ENCODE results near the gene POLH. TPM values are rescaled to one million over a fixed set of nuclear protein-coding genes. Genes with fewer than 3 reads are reported as not detected.
"Not testable (repeated sequence)": the region's sequence is repeated elsewhere in the genome, so short reads cannot be mapped to it uniquely, and the experiment has no call there.

The POLH gene
- polyA plus RNA-seq, 6 donors from 2014 or later, result 15.1 to 41.4 (median 19.1) TPM

DNA sequence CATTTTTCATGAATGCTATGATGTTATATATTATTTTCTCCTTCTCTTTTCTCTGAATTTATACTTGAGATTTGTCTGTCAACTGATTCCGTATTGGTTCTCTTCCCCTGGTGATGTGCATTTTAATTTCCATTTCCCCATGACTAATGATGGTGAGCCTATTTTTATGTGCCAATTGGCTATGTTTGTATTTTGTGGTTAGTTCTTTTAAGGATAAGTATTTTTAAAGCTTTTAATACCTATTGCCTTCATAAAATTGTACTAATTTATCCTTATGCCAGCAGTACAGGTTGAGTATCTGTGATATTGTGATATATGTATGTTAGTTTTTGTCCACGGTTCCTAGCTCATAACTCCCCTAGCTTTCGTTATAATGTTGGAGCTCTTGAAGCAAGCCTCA lies 2.8 kb downstream of the POLH start:
- H3K9me3 Mint-ChIP-seq, result no peaks in the 10 kb centered on the region

DNA sequence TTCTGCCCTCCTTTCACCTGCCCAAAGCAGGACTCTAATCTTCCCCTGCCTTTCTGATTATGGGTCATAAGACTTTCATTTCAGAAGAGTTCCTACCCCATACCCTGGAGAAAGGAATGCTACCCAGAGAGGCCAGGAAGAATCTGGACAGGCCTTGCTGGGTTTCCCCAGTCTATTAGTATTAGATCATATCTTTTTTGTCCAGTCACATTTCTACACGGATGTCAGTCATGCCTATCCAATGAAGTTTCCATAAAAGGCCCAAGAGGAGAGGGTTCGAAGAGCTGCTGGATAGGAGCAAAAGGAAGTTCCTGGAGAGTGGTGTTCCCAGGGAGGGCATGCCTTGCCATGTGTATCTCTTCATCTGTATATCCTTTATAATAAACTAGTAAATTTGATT lies 3.2 kb downstream of the POLH start:
- H3K27ac Mint-ChIP-seq, result peak overlapping the region in 5 of 6 donors; percentile 73 to 90 (median 88)
- ATAC-seq (ENCODE audit: low read depth in 2 of 2) (no peak), DNase-seq (no peak)
- H3K4me1 Mint-ChIP-seq, result peaks cover 30 to 47% (median 39%) of the 10 kb centered on the region in 3 donors
- H3K9me3 Mint-ChIP-seq, result no peaks in the 10 kb centered on the region
- H3K4me3 Mint-ChIP-seq, result peak overlapping the region in 7 of 8 donors; percentile 41 to 98 (median 93)
- H3K27me3 Mint-ChIP-seq, result no peaks in the 10 kb centered on the region
- peaks cover 1 to 12% of the 10 kb centered on the region in 2 donors for H3K36me3 Mint-ChIP-seq

More for the DNA sequence above, 2.8 kb downstream of the POLH start:
- H3K27ac Mint-ChIP-seq, result peak overlapping the region in 5 of 6 donors; percentile 73 to 90 (median 88)
- no peak for ATAC-seq (ENCODE audit: low read depth in 2 of 2)
- peaks cover 0 to 10% of the 10 kb centered on the region in 2 donors for H3K36me3 Mint-ChIP-seq
- DNase-seq, result no peak
- H3K4me1 Mint-ChIP-seq, result peaks cover 30 to 44% (median 39%) of the 10 kb centered on the region in 3 donors
- peak overlapping the region in 6 of 8 donors; percentile 68 to 98 (median 94) for H3K4me3 Mint-ChIP-seq
- H3K27me3 Mint-ChIP-seq, result no peaks in the 10 kb centered on the region

DNA sequence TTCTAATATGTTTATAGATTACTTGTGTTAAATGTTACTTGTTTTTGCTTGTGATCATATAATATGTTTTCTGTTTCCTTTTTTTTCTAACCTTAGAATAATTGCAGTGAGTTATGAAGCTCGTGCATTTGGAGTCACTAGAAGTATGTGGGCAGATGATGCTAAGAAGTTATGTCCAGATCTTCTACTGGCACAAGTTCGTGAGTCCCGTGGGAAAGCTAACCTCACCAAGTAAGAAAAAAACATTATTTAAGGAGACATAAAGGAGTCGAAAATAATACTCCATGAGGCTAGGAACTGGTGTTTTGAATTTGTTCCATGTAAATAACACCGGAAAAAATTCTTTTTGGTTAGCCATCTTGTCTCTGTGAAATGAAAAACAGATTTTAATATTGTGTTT lies 6.9 kb downstream of the POLH start:
- peak overlapping the region in 3 of 6 donors; percentile 42 to 66 (median 49) for H3K27ac Mint-ChIP-seq
- H3K4me1 Mint-ChIP-seq, result peaks cover 13 to 33% (median 14%) of the 10 kb centered on the region in 3 donors
- no peak for ATAC-seq (ENCODE audit: low read depth in 2 of 2)
- no peak for DNase-seq
- no peaks in the 10 kb centered on the region for H3K9me3 Mint-ChIP-seq
- peaks cover 11 to 12% of the 10 kb centered on the region in 2 donors for H3K36me3 Mint-ChIP-seq
- H3K27me3 Mint-ChIP-seq, result no peaks in the 10 kb centered on the region
- H3K4me3 Mint-ChIP-seq, result no peak overlapping the region

DNA sequence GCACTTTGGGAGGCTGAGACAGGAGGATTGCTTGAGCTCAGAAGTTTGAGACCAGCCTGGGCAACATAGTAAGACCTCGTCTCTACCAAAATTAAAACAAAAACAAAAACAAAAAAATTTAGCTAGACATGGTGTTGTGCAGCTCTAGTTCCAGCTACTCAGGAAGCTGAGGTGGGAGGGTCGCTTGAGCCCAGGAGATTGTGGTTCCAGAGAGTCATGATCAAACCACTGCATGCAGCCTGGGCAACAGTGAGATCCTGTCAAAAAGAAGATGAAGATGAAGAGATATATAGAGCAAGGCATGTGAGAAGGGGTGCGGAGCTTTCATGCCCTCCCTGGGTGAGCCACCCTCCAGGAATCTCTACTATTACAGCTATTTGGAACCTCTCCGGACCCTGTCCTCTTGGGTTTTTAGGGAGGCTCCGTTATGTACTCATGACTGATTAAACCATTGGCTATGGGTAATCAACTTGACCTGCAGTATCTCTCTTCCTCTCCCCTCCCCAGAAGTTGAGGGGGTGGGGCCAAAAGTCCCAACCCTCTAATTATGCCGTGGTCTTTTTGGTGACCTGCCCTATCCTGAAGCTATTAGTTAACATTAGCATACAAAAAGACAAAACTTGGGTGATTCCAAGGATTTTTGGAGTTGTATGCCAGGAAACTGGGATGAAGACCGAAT lies 9.0 kb downstream of the POLH start:
- peak overlapping the region in 3 of 6 donors; percentile 9 to 67 (median 54) for H3K27ac Mint-ChIP-seq
- no peaks in the 10 kb centered on the region for H3K27me3 Mint-ChIP-seq
- no peak overlapping the region for H3K4me3 Mint-ChIP-seq
- peaks cover 4 to 15% (median 4%) of the 10 kb centered on the region in 3 donors for H3K4me1 Mint-ChIP-seq
- H3K9me3 Mint-ChIP-seq, result no peaks in the 10 kb centered on the region
- ATAC-seq (ENCODE audit: low read depth in 2 of 2) (no peak), DNase-seq (no peak)
- H3K36me3 Mint-ChIP-seq, result peaks cover 11 to 12% of the 10 kb centered on the region in 2 donors

DNA sequence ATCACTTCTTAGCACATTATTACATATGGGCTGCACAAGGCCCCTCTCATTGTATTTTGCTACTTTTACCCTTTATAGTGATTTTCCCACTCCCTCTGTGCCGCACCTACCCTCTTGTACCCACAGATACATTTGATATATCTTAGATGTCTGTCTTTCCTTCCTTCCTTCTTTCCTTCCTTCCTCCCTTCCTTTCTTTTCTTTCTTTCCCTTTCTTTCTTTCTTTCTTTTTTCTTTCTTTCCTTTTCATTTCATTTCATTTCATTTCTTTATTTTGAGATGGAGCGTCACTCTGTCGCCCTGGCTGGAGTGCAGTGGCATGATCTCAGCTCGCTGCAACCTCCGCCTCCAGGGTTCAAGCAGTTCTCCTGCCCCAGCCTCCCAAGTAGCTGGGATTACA lies 12.2 kb downstream of the POLH start:
- Mint-ChIP-seq H3K4me3 (no peak overlapping the region), H3K36me3 (peaks cover 8 to 17% of the 10 kb centered on the region in 2 donors), H3K4me1 (peaks cover 4 to 15% (median 4%) of the 10 kb centered on the region in 3 donors), H3K9me3 (no peaks in the 10 kb centered on the region), H3K27me3 (no peaks in the 10 kb centered on the region), H3K27ac (peak overlapping the region in 1 of 6 donors; percentile 60)
- no peak for ATAC-seq (ENCODE audit: low read depth in 2 of 2)
- no peak for DNase-seq

DNA sequence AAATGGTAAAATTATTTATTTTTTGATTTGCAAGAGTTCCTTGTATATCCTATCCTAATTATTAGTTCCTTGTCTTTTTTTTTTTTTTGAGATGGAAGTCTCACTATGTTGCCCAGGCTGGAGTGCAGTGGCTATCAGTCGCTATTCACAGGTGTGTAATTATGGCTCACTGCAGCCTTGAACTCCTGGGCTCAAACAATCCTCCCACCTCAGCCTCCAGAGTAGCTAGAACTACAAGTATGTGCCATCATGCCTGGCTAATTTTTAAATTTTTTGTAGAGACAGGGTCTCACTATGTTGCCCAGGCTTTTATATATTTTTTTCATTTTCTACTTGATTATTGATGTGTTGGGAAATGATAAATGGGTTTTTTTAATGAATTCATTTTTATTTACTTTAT lies 13.6 kb downstream of the POLH start:
- DNase-seq; H3K9me3 Mint-ChIP-seq; ATAC-seq (ENCODE audit: low read depth in 2 of 2); H3K27ac Mint-ChIP-seq; H3K4me1 Mint-ChIP-seq; H3K27me3 Mint-ChIP-seq; H3K4me3 Mint-ChIP-seq: not testable (repeated sequence)
- peaks cover 0 to 11% of the 10 kb centered on the region in 2 donors for H3K36me3 Mint-ChIP-seq

DNA sequence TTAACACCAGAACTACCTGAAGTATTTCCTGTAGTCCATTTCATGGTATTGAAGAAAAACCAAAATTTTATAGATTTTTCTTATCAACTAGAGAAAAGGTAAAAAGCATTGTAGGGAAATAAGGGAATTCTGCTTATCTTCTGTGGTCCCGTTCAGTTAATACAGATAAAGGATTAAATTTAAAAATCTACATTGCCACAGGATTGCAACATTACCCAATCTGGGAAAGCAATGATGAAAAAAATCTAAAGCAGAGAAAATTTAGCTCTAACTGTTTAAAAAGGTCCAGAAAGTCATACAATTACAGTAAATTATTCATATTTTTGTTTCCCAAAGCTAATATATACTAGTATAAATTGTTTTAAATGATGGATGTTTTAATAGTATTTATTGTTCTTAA lies 18.0 kb downstream of the POLH start:
- no peak for ATAC-seq (ENCODE audit: low read depth in 2 of 2)
- H3K36me3 Mint-ChIP-seq, result peaks cover 6 to 8% of the 10 kb centered on the region in 2 donors
- H3K27ac Mint-ChIP-seq, result no peak overlapping the region
- H3K4me3 Mint-ChIP-seq, result no peak overlapping the region
- DNase-seq, result no peak
- no peaks in the 10 kb centered on the region for H3K27me3 Mint-ChIP-seq
- H3K9me3 Mint-ChIP-seq, result no peaks in the 10 kb centered on the region
- H3K4me1 Mint-ChIP-seq, result peaks cover 0 to 4% (median 4%) of the 10 kb centered on the region in 3 donors

DNA sequence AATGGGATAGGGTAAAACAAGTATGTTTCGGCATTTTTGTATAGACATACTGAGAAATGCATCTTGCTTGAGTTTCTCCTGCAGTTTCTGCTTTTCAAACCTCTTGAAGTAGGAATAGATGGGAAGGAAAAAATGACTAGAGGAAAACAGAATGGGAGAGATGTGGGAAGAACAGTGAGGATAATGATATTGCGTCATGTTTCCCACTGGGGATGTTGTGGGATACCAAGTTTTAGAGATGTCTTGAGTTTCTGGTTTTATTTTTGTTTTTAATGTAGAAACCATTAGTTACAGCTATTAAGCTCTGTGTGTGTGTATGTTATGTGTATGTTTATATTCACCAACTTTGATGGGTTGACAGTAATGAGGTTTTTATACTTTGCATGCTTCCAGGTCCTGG lies 24.6 kb downstream of the POLH start:
- DNase-seq (no peak), ATAC-seq (ENCODE audit: low read depth in 2 of 2) (no peak)
- Mint-ChIP-seq H3K36me3 (peaks cover 11 to 36% of the 10 kb centered on the region in 2 donors), H3K27ac (peak overlapping the region in 2 of 6 donors; percentile 19 to 51), H3K4me3 (no peak overlapping the region), H3K9me3 (no peaks in the 10 kb centered on the region), H3K27me3 (no peaks in the 10 kb centered on the region), H3K4me1 (peaks cover 0 to 8% (median 5%) of the 10 kb centered on the region in 3 donors)

DNA sequence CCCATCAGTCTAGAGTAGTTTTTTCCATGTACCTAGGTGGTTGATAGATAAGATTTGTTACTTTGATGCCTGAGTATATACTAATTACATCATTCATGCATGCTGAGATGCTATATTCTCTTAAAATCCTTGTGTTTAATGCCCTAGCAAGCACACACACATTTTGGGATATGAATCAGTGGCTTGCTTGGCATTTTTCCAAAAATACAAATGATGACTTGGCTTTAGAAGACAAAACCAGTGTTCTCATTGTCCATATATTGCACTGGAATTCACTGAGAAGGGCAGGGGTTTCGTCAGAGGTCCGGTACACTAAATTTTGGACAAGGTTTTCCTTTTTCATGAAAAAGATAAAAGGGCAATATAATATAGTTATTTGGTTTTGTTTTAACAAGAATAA lies 28.2 kb downstream of the POLH start:
- Mint-ChIP-seq H3K36me3 (peaks cover 14 to 36% of the 10 kb centered on the region in 2 donors), H3K4me3 (no peak overlapping the region), H3K4me1 (peaks cover 15 to 17% (median 16%) of the 10 kb centered on the region in 3 donors), H3K9me3 (no peaks in the 10 kb centered on the region), H3K27ac (peak overlapping the region in 1 of 6 donors; percentile 16), H3K27me3 (no peaks in the 10 kb centered on the region)
- no peak for DNase-seq
- no peak for ATAC-seq (ENCODE audit: low read depth in 2 of 2)

DNA sequence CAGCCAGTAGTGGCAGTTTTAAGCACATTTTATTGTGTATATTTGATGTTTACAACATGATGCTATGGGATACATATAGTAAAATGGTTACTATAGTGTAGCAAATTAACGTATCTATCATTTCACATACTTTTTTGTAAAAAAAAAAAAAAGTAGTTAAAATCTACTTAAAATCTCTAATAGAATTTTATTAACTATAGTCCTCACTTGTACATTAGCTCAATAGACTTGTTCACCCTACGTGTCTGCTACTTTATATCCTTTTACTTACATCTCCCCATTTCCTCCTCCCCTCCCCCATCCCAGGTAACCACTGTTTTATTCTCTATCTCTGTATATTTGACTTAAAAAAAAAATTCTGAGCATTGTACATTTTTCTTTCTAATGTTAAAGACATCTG lies 30.0 kb downstream of the POLH start:
- Mint-ChIP-seq H3K4me3 (no peak overlapping the region), H3K36me3 (peaks cover 14 to 34% of the 10 kb centered on the region in 2 donors), H3K27me3 (no peaks in the 10 kb centered on the region), H3K9me3 (no peaks in the 10 kb centered on the region), H3K4me1 (peaks cover 16 to 18% (median 17%) of the 10 kb centered on the region in 3 donors), H3K27ac (peak overlapping the region in 2 of 6 donors; percentile 10 to 53)
- no peak for ATAC-seq (ENCODE audit: low read depth in 2 of 2)
- no peak for DNase-seq

DNA sequence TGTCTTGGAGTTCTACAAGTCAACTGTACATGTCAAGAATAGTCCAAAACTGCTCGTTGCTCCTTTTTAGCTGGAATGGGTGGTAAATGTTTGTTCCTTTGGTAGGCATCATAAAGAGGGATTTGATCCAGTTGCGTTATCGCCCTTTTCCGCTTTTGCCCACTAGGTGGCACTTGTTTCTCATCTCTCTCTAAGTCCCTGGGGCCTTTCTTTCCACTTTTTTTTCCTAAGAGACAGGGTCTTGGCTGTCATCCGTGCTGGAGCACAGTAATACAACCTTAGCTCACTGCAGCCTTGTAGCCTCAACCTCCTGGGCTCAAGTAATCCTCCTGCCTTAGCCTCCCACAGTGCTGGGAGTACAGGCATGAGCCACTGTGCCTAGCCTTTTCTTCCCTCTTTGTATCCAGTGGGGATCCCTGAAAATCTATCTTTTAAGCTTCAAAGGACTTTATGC lies 32.4 kb downstream of the POLH start:
- ATAC-seq (ENCODE audit: low read depth in 2 of 2) (peak in 1 of 2 donors; percentile 53), DNase-seq (peak; percentile 26)
- H3K27ac Mint-ChIP-seq, result peak overlapping the region in 4 of 6 donors; percentile 3 to 88 (median 67)
- peaks cover 15 to 17% (median 16%) of the 10 kb centered on the region in 3 donors for H3K4me1 Mint-ChIP-seq
- no peaks in the 10 kb centered on the region for H3K27me3 Mint-ChIP-seq
- H3K9me3 Mint-ChIP-seq, result no peaks in the 10 kb centered on the region
- no peak overlapping the region for H3K4me3 Mint-ChIP-seq
- peaks cover 9 to 28% of the 10 kb centered on the region in 2 donors for H3K36me3 Mint-ChIP-seq

DNA sequence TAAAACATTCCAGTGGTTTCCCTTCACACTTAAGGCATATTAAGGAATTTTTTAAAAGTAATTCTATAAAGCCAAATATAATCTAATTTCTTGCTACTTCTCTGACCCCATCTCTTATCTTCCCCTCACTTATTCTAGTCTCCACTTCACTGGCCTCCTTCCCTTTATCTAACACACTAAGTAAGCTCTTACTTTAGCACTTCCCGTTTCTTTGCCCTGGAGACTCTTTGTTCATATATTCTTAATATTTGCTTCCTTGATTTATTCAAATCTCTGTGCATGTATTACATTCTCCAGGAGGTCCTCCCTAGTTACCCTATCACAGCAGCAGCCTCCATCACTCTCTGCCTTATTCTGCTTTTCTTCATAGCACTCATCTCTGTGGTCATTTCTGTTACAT lies 32.8 kb downstream of the POLH start:
- Mint-ChIP-seq H3K9me3 (no peaks in the 10 kb centered on the region), H3K27ac (peak overlapping the region in 4 of 6 donors; percentile 3 to 70 (median 43)), H3K27me3 (no peaks in the 10 kb centered on the region), H3K4me3 (peak overlapping the region in 1 of 8 donors; percentile 27), H3K36me3 (peaks cover 9 to 33% of the 10 kb centered on the region in 2 donors), H3K4me1 (peaks cover 16 to 19% (median 17%) of the 10 kb centered on the region in 3 donors)
- no peak for DNase-seq
- peak; percentile 58 to 75 for ATAC-seq (ENCODE audit: low read depth in 2 of 2)

DNA sequence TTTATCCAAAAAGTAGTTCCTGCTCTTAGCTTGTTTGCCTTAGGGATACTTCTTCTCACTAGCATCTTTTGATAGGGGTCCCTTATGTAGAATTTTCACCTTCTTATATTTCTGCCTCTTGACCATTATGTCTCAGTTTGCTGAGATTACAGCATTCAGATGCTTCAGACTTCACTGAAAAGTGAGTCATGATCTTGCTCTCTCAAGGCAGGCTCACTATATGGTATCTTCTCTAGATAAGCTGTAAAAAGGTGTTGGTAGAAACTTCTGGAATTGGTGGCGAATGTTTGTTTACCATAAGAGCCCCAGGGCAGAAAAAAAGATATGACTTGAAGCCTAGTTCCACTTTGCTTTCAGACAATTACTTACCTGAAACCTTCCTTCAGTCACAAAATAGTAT lies 33.4 kb downstream of the POLH start:
- no peak for DNase-seq
- ATAC-seq (ENCODE audit: low read depth in 2 of 2), result no peak
- Mint-ChIP-seq H3K27me3 (no peaks in the 10 kb centered on the region), H3K4me3 (no peak overlapping the region), H3K36me3 (peaks cover 11 to 31% of the 10 kb centered on the region in 2 donors), H3K4me1 (peaks cover 16 to 19% (median 17%) of the 10 kb centered on the region in 3 donors), H3K27ac (no peak overlapping the region), H3K9me3 (no peaks in the 10 kb centered on the region)

DNA sequence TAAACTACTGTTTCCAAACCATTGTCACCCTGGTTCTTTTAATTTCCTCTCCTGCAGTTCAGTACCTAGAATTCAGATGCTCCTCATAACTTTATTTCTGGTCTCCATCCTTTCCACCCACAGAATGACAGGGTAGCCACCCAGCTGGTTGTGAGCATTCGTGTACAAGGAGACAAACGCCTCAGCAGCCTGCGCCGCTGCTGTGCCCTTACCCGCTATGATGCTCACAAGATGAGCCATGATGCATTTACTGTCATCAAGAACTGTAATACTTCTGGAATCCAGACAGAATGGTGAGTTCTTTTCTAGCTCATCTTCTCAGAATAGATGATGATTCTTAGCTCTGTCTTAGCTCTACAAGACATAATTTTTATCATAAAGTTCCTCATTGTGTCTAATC lies 34.4 kb downstream of the POLH start:
- ATAC-seq (ENCODE audit: low read depth in 2 of 2) (no peak), DNase-seq (no peak)
- Mint-ChIP-seq H3K36me3 (peaks cover 11 to 24% of the 10 kb centered on the region in 2 donors), H3K9me3 (no peaks in the 10 kb centered on the region), H3K4me3 (peak overlapping the region in 1 of 8 donors; percentile 15), H3K27ac (peak overlapping the region in 3 of 6 donors; percentile 14 to 59 (median 43)), H3K27me3 (no peaks in the 10 kb centered on the region), H3K4me1 (peaks cover 16 to 19% (median 17%) of the 10 kb centered on the region in 3 donors)
